Subcutaneous adipose tissue (tissue), 4 donors: ENCODE data around the gene PDE4D. TPM values are rescaled to one million over a fixed set of nuclear protein-coding genes. Genes with fewer than 3 reads are reported as not detected.

Experiments
- total RNA-seq, 4 donors: library from RNA; depleted of rRNA; stranded (reverse); fragments of >200 nt; gene quantifications; one replicate each; pipeline ENCODE4 v1.1.0, GENCODE V29; 2016
- TF ChIP-seq, protein P1 (sequence below): fragments of 450-650 bp; IDR thresholded peaks from one replicate; pipeline ENCODE4 v1.5.1; 2016; ENCODE audit warnings: low read depth, mild to moderate bottlenecking, control low read depth, antibody characterized with exemption, moderate library complexity

Gene PDE4D
- total RNA-seq, 4 donors from 2014 or later, result 15.0 to 24.0 (median 18.5) TPM

DNA sequence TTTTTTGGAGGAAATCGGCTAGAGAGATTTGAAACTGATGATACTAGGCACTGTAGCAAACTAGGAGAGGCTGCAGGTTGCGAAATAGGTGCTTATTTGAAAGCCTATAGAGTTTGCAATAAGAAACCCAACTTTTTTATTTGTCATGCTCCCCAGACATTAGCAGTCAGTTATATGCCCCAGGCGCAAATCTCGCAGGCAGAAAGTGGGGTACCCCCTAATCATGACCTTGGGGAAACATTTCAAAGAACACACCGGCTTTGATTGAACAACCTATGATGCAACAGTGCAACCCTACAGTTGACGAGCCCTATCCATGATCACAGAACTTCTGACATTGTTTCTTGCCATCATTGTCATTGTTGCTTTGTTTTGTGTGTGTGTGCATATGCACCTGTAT lies 800.2 kb downstream of the PDE4D start:
- TF ChIP-seq, protein P1, sequence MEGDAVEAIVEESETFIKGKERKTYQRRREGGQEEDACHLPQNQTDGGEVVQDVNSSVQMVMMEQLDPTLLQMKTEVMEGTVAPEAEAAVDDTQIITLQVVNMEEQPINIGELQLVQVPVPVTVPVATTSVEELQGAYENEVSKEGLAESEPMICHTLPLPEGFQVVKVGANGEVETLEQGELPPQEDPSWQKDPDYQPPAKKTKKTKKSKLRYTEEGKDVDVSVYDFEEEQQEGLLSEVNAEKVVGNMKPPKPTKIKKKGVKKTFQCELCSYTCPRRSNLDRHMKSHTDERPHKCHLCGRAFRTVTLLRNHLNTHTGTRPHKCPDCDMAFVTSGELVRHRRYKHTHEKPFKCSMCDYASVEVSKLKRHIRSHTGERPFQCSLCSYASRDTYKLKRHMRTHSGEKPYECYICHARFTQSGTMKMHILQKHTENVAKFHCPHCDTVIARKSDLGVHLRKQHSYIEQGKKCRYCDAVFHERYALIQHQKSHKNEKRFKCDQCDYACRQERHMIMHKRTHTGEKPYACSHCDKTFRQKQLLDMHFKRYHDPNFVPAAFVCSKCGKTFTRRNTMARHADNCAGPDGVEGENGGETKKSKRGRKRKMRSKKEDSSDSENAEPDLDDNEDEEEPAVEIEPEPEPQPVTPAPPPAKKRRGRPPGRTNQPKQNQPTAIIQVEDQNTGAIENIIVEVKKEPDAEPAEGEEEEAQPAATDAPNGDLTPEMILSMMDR, result no peak

DNA sequence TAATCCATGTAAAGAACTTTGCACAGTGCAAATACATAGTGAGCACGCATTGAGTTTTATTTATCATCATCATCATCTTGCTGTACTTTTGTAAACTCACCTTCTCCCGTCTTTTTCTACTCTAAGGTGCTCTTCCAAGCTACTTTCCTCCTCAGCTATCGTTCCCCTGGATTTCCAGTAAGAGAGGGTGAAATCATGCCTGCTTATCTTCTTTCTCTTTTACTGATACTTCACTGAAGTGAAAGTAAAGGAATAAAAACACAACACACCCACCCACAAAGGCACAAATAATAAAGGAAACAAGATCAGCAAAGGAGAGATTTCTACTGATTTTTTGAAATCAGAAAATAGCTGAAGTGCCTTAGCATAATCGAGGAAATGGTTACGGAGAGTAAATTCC lies 800.8 kb downstream of the PDE4D start:
- TF ChIP-seq, protein P1, result no peak

DNA sequence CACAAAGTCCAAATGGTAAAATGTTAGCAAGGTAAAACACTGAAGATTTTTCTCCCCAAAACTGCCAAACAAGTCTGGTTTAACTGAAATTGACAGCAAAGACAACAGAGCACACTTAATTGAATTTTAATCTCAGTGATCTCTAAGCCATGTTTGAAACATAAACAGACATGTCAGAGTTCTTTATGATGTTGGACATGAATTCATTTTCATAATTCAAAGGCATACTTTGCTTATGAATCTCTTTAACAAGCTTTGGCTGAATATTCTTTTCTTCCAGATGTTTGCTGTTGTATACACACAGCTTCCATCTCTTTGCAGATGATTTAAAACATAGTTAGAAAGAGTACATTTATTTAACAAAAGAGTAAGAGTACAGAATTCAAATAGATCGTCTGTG lies 801.6 kb downstream of the PDE4D start:
- TF ChIP-seq, protein P1, result no peak

DNA sequence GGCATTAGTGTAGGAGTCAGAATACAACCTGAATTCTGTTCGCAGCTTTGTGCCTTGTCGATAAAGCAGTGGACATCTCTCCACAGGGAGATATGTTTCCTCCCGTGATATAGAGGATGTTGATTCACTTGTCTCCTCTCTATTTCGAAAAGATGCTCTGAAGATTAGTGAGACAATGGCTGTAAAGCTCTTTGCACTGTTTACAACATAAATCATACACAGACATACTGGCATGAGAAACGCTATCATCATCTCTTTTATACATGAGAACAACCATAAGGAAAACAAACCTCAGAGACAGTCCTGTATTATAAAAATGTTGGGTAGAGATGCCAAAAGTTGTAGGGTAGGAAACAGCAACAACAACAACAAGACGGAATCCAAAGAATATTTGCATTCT lies 803.2 kb downstream of the PDE4D start:
- TF ChIP-seq, protein P1, result no peak

DNA sequence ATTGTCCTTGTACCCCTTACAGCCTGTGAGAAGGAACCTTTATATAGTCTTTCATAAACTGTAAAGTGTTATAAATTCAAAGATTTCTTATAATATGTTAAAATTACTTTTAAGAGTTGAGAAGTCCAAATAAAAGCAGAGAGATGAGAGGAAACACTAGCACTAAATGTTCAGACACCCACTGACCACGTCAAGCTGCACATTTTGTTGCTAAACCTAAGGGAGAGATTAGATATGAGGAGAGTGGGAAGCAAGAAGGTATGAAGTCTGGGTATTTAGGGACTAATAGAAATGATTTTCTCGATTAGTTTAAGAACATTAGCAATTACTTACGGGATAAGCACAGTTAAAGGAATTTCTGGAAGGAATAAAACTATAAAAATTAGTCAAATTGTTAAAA lies 803.8 kb downstream of the PDE4D start:
- TF ChIP-seq, protein P1, result no peak

DNA sequence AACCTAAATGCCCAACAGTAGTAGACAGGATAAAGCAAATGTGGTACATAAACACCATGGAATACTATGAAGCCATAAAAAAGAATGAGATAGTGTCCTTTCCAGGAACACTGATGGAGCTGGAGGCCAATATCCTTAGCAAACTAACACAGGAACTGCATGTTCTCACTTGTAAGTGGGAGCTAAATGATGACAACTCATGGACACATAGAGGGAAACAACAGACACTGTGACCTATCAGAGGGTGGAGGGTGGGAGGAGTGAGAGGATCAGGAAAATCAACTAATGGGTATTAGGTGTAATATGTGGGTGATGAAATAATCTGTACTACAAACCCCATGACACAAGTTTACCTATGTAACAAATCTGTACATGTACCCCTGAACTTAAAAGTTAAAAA lies 805.0 kb downstream of the PDE4D start:
- TF ChIP-seq, protein P1, result no peak

DNA sequence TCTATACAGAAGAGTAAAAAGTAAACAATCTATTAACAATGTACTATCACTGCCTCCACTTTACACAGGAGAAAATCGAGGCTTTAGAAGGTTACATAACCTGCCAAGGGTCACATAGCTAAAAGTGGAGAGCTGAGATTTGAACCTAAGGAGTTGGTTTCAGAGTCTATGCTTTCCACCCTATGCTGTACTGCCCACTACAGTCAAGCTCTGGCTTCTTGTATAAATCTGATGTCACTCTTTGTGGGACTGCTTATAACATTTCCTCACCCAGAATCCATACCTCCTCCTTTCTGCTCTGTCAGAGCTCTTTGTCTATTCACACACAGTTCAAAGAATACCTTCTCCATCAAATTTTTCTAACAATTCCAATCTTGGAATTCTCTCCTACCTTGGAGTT lies 807.5 kb downstream of the PDE4D start:
- TF ChIP-seq, protein P1, result no peak
